VCaP (cell line): ENCODE data around the gene CHI3L2.
"Not testable (repeated sequence)": the region's sequence is repeated elsewhere in the genome, so short reads cannot be mapped to it uniquely, and the experiment has no call there.

Experiments used
- H3K27ac ChIP-seq: fragments of 450-650 bp; 2 replicates; pipeline ENCODE4 v1.5.1; 2017
- CTCF ChIP-seq: fragments of 450-650 bp; conservative IDR thresholded peaks from 2 replicates; pipeline ENCODE4 v1.5.1; 2017; ENCODE audit warnings: mild to moderate bottlenecking, moderate library complexity

Gene CHI3L2

GRCh38 chr1:111212634-111213335, 14.7 kb upstream of the CHI3L2 start:
- no peak for TF ChIP-seq CTCF
- no peak overlapping the region for H3K27ac ChIP-seq

DNA sequence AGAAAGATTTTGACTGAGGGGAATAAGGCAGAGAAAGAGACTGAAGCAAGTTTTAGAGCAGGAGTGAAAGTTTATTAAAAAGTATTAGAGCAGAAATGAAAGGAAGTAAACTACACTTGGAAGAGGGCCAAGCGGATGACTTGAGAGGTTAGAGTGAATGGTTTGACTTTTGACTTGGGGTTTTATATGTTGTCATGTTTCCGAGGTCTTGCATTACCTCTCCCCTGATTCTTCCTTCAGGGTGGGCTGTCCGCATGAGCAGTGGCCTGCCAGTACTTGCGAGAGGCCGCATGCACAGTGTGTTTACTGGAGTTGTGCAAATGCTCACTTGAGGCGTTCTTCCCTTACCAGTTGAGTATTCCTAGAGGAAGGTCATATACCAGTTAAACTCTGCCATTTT, 14.1 kb upstream of the CHI3L2 start:
- H3K27ac ChIP-seq = no peak overlapping the region
- TF ChIP-seq CTCF = no peak

- TF ChIP-seq CTCF = no peak
- H3K27ac ChIP-seq = no peak overlapping the region
Observed at GRCh38 chr1:111214074-111214801, 13.3 kb upstream of the CHI3L2 start.

- TF ChIP-seq CTCF = no peak
- no peak overlapping the region for H3K27ac ChIP-seq
Observed at GRCh38 chr1:111214884-111215283, 12.6 kb upstream of the CHI3L2 start.

- H3K27ac ChIP-seq = not testable (repeated sequence)
Observed at GRCh38 chr1:111215285-111215684, 12.2 kb upstream of the CHI3L2 start.

DNA sequence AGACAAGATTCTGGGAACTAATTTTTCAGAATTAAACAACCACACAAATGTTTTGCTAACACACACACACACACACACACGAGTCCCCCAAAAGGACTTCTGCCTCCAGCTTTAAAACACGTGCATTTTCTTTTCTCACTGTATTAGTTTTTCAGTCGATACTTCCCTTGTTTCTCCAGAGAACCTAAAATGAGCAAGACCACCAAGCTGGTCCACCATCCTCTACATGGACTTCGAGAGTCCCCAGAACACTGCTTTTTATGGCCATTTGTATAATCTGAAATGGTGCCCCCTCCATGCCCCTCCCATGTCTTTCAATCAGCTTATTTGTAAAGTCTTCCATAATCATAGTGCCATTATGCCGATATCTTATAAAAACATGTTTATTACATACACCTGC, 10.8 kb upstream of the CHI3L2 start:
- no peak overlapping the region for H3K27ac ChIP-seq
- no peak for TF ChIP-seq CTCF

DNA sequence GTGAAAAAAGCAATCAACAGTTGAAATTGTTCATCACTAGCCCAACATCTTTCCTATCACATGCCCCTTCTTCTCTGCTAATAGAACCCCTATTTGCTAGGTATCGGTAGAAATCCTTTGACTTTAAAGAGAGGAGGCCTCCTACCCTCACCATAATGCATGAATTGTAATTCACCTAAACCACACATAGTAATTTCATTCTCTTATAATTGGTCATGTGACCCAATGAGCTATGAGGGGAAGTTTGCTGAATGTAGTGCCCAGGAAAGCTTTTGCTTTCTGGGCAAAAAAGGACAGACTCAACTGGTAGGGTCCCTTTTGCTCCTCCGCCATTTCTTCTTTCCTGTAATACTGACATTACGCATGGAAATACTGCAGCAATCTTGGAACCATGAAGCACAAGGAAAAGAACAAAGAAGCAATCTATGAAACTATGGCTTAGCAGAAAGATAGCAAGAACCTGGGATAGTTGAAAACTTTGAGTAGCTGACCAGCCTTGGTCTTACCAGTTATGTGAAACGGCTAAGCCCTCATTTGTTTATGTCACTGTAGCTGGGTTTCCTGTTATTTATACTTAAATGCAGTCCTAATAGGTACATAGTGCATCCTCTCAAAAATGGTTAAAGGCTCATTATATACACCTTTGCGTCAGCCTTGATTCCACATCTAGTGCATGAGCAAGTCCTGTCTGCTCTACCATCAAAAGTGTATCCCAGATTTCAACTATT, 10.2 kb upstream of the CHI3L2 start:
- TF ChIP-seq CTCF = no peak
- H3K27ac ChIP-seq = no peak overlapping the region
